Nephron progenitor cell (in vitro differentiated cells): ENCODE data around the gene CEP192.

Experiments
- DNase-seq: peaks from one replicate; pipeline ENCODE4 v3.0.0; 2021
- H3K27ac Mint-ChIP-seq: 2 replicates; pipeline ENCODE4 v1.8.0; 2021; ENCODE audit warnings: mild to moderate bottlenecking, moderate library complexity, mixed read lengths
- H3K27me3 Mint-ChIP-seq: 2 replicates; pipeline ENCODE4 v1.8.0; 2021; ENCODE audit warnings: mild to moderate bottlenecking, low read depth, mixed read lengths; ENCODE audit not compliant: poor library complexity
- H3K36me3 Mint-ChIP-seq: 2 replicates; pipeline ENCODE4 v1.8.0; 2021; ENCODE audit warnings: low read depth, mixed read lengths
- H3K4me1 Mint-ChIP-seq: 2 replicates; pipeline ENCODE4 v1.8.0; 2021; ENCODE audit warnings: mixed read lengths
- H3K4me3 Mint-ChIP-seq: 2 replicates; pipeline ENCODE4 v1.8.0; 2021; ENCODE audit warnings: mild to moderate bottlenecking, moderate library complexity, mixed read lengths
- H3K9me3 Mint-ChIP-seq: 2 replicates; pipeline ENCODE4 v1.8.0; 2021; ENCODE audit warnings: mild to moderate bottlenecking, moderate library complexity, mixed read lengths
- CTCF ChIP-seq: fragments of 200-600 bp; sonication (generic); IDR thresholded peaks from 2 replicates; pipeline ENCODE4 v1.5.0; 2021; ENCODE audit warnings: antibody characterized with exemption

The CEP192 gene

GRCh38 chr18:13101659-13102197 lies 110.6 kb downstream of the CEP192 start:
- Mint-ChIP-seq H3K4me1 (no peaks in the 10 kb centered on the region), H3K27me3 (no peaks in the 10 kb centered on the region), H3K36me3 (peaks cover 95% of the 10 kb centered on the region), H3K4me3 (no peak overlapping the region), H3K27ac (peak overlapping the region; percentile 98), H3K9me3 (peaks cover 13% of the 10 kb centered on the region)
- no peak for TF ChIP-seq CTCF
- DNase-seq, result no peak

GRCh38 chr18:13103366-13103765 lies 112.2 kb downstream of the CEP192 start:
- H3K4me3 Mint-ChIP-seq, result no peak overlapping the region
- H3K27me3 Mint-ChIP-seq, result no peaks in the 10 kb centered on the region
- no peak for DNase-seq
- H3K9me3 Mint-ChIP-seq, result peaks cover 17% of the 10 kb centered on the region
- peaks cover 98% of the 10 kb centered on the region for H3K36me3 Mint-ChIP-seq
- H3K27ac Mint-ChIP-seq, result no peak overlapping the region
- TF ChIP-seq CTCF, result no peak
- H3K4me1 Mint-ChIP-seq, result no peaks in the 10 kb centered on the region

- H3K27me3 Mint-ChIP-seq, result no peaks in the 10 kb centered on the region
- H3K36me3 Mint-ChIP-seq, result peaks cover 98% of the 10 kb centered on the region
These were observed 113.9 kb downstream of the CEP192 start for GRCh38 chr18:13105059-13105458.

GRCh38 chr18:13107074-13107473 lies 115.9 kb downstream of the CEP192 start:
- Mint-ChIP-seq H3K9me3 (peaks cover 22% of the 10 kb centered on the region), H3K27me3 (no peaks in the 10 kb centered on the region), H3K27ac (no peak overlapping the region), H3K4me3 (no peak overlapping the region), H3K36me3 (peaks cover 97% of the 10 kb centered on the region), H3K4me1 (no peaks in the 10 kb centered on the region)
- no peak for DNase-seq
- TF ChIP-seq CTCF, result no peak

More at GRCh38 chr18:13105059-13105458, 113.9 kb downstream of the CEP192 start:
- Mint-ChIP-seq H3K27ac (no peak overlapping the region), H3K4me1 (no peaks in the 10 kb centered on the region), H3K9me3 (peaks cover 22% of the 10 kb centered on the region), H3K4me3 (no peak overlapping the region)
- TF ChIP-seq CTCF, result no peak
- no peak for DNase-seq

- H3K4me3 Mint-ChIP-seq, result no peak overlapping the region
- peaks cover 22% of the 10 kb centered on the region for H3K9me3 Mint-ChIP-seq
- no peak overlapping the region for H3K27ac Mint-ChIP-seq
- DNase-seq, result no peak
- H3K27me3 Mint-ChIP-seq, result no peaks in the 10 kb centered on the region
- TF ChIP-seq CTCF, result no peak
- peaks cover 84% of the 10 kb centered on the region for H3K36me3 Mint-ChIP-seq
- H3K4me1 Mint-ChIP-seq, result no peaks in the 10 kb centered on the region
These were observed 117.2 kb downstream of the CEP192 start for GRCh38 chr18:13108330-13108729.

GRCh38 chr18:13110559-13110958 lies 119.4 kb downstream of the CEP192 start:
- no peaks in the 10 kb centered on the region for H3K4me1 Mint-ChIP-seq
- H3K9me3 Mint-ChIP-seq, result peaks cover 22% of the 10 kb centered on the region
- H3K27ac Mint-ChIP-seq, result no peak overlapping the region
- H3K4me3 Mint-ChIP-seq, result no peak overlapping the region
- H3K27me3 Mint-ChIP-seq, result no peaks in the 10 kb centered on the region
- no peak for DNase-seq
- peaks cover 75% of the 10 kb centered on the region for H3K36me3 Mint-ChIP-seq
- no peak for TF ChIP-seq CTCF
